Caco-2 (cell line): ENCODE results near the gene AEBP2. TPM values are rescaled to one million over a fixed set of nuclear protein-coding genes. Genes with fewer than 3 reads are reported as not detected.

Source experiments
- BruUV-seq: library from RNA; stranded (reverse); fragments of 400-500 nt; replicated peaks from 2 replicates; lab custom pipeline; 2021; lab: Mats Ljungman, UMichigan
- CTCF ChIA-PET: fragments of 300-600 bp; sonication (Branson Sonifier 250); formaldehyde crosslinking; loops from one replicate; lab custom pipeline; 2022; ENCODE audit warnings: antibody characterized with exemption; lab: Charles Lee
- POLR2A ChIA-PET: fragments of 300-600 bp; sonication (Branson Sonifier 250); formaldehyde crosslinking; loops from one replicate; lab custom pipeline; 2022; ENCODE audit warnings: antibody characterized with exemption; lab: Charles Lee
- DNase-seq, 2 experiments: peaks; one replicate each; pipeline versions ENCODE4 v3.0.0 to v3.0.0-alpha.2; 2020 to 2022
- H3K27me3 ChIP-seq: replicated peaks from 2 replicates; pipeline ENCODE4 v1.6.0; 2011; ENCODE audit warnings: low read length; ENCODE audit not compliant: control insufficient read depth, insufficient read depth
- H3K36me3 ChIP-seq: 2 replicates; pipeline ENCODE4 v1.5.1; 2011; ENCODE audit warnings: low read length; ENCODE audit not compliant: control insufficient read depth, insufficient read depth
- H3K4me1 ChIP-seq: fragments of 250-450 bp; sonication (Bioruptor Pico); 2 replicates; pipeline ENCODE4 v1.5.1; 2020; ENCODE audit warnings: mild to moderate bottlenecking
- H3K4me3 ChIP-seq: 2 replicates; pipeline ENCODE4 v1.5.1; 2011; ENCODE audit warnings: low read depth, mild to moderate bottlenecking, control low read depth, low read length
- H3K9me3 ChIP-seq: fragments of 250-450 bp; sonication (Bioruptor Pico); 2 replicates; pipeline ENCODE4 v1.5.1; 2020; ENCODE audit warnings: mild to moderate bottlenecking, moderate library complexity
- H3K27ac Mint-ChIP-seq: one replicate; pipeline ENCODE4 v1.8.0; 2022; ENCODE audit warnings: mixed read lengths; ENCODE audit not compliant: unreplicated experiment
- H3K27me3 Mint-ChIP-seq: one replicate; pipeline ENCODE4 v1.8.0; 2022; ENCODE audit warnings: mixed read lengths; ENCODE audit not compliant: insufficient read depth, unreplicated experiment
- H3K36me3 Mint-ChIP-seq: one replicate; pipeline ENCODE4 v1.8.0; 2022; ENCODE audit warnings: mild to moderate bottlenecking, mixed read lengths; ENCODE audit not compliant: insufficient read depth, unreplicated experiment
- H3K4me1 Mint-ChIP-seq: one replicate; pipeline ENCODE4 v1.8.0; 2022; ENCODE audit warnings: low read depth, mixed read lengths; ENCODE audit not compliant: unreplicated experiment
- H3K4me3 Mint-ChIP-seq: one replicate; pipeline ENCODE4 v1.8.0; 2022; ENCODE audit warnings: mild to moderate bottlenecking, moderate library complexity, mixed read lengths; ENCODE audit not compliant: unreplicated experiment
- H3K9me3 Mint-ChIP-seq: one replicate; pipeline ENCODE4 v1.8.0; 2022; ENCODE audit warnings: mixed read lengths; ENCODE audit not compliant: unreplicated experiment
- CTCF ChIP-seq, 2 experiments: fragments of 200-600 bp in 1 of 2; IDR thresholded peaks; 1 replicate in 1 of 2; 2 replicates in 1 of 2; pipeline versions ENCODE4 v1.5.1 to v1.8.0; 2011 to 2022; ENCODE audit warnings: antibody characterized with exemption in 1 of 2, control low read depth in 1 of 2, inconsistent platforms in 1 of 2, low read depth in 1 of 2, low read length in 1 of 2, mild to moderate bottlenecking in 1 of 2, moderate library complexity in 1 of 2; ENCODE audit not compliant: insufficient read depth in 1 of 2, severe bottlenecking in 1 of 2, unreplicated experiment in 1 of 2
- intact Hi-C: fragments of 100-400 bp; cut with micrococcal nuclease; formaldehyde crosslinking; loops from one replicate; pipeline ENCODE4 v1.10.0; 2022; ENCODE audit not compliant: unreplicated experiment
- total RNA-seq: library from RNA; stranded (reverse); gene quantifications from 2 replicates; pipeline ENCODE4 v1.2.3, GENCODE V29; 2022

Gene AEBP2
- total RNA-seq, 1 experiment from 2014 or later = 68.0 TPM

GRCh38 chr12:19528750-19529149 lies 89.5 kb downstream of the AEBP2 start:
- no peaks in the 10 kb centered on the region for H3K27me3 ChIP-seq
- no peak for DNase-seq
- no peak overlapping the region for H3K4me3 Mint-ChIP-seq
- no peaks in the 10 kb centered on the region for H3K4me1 ChIP-seq
- peaks cover 16% of the 10 kb centered on the region for H3K36me3 Mint-ChIP-seq
- no peaks in the 10 kb centered on the region for H3K27me3 Mint-ChIP-seq
- H3K9me3 Mint-ChIP-seq = no peaks in the 10 kb centered on the region
- peaks cover 8% of the 10 kb centered on the region for H3K4me1 Mint-ChIP-seq
- no peak for TF ChIP-seq CTCF (IDR thresholded peaks at IDR 0.05; ENCODE audit: insufficient read depth in 1 of 2, low read depth in 1 of 2, low read length in 1 of 2, severe bottlenecking in 1 of 2, unreplicated experiment in 1 of 2)
- ChIA-PET POLR2A (no interaction called here), CTCF (no interaction called here)
- H3K9me3 ChIP-seq = no peaks in the 10 kb centered on the region; the same call in 1 of the 2 replicates
- H3K27ac Mint-ChIP-seq = peak overlapping the region; percentile 3
- no peaks in the 10 kb centered on the region for H3K36me3 ChIP-seq
- intact Hi-C loops = no loop called here
- BruUV-seq = no TSS peak
- no peak overlapping the region for H3K4me3 ChIP-seq

- Histone ChIP-seq H3K27me3 (no peaks in the 10 kb centered on the region), H3K4me3 (no peak overlapping the region), H3K9me3 (no peaks in the 10 kb centered on the region), H3K4me1 (no peaks in the 10 kb centered on the region), H3K36me3 (no peaks in the 10 kb centered on the region)
- H3K36me3 Mint-ChIP-seq = peaks cover 10% of the 10 kb centered on the region
- TSS peak; percentile 5 for BruUV-seq
- ChIA-PET CTCF (no interaction called here), POLR2A (interaction anchor here (1.1 kb wide), 1 partner anchor 90 kb away, joined by 3 read pairs; no protein-coding TSS in a partner anchor)
- peaks cover 8% of the 10 kb centered on the region for H3K4me1 Mint-ChIP-seq
- no peak overlapping the region for H3K27ac Mint-ChIP-seq
- H3K4me3 Mint-ChIP-seq = no peak overlapping the region
- H3K27me3 Mint-ChIP-seq = no peaks in the 10 kb centered on the region
- no peak for DNase-seq
- peaks cover 6% of the 10 kb centered on the region for H3K9me3 Mint-ChIP-seq
- intact Hi-C loops = no loop called here
- no peak for TF ChIP-seq CTCF (IDR thresholded peaks at IDR 0.05; ENCODE audit: insufficient read depth in 1 of 2, low read depth in 1 of 2, low read length in 1 of 2, severe bottlenecking in 1 of 2, unreplicated experiment in 1 of 2)
Observed at GRCh38 chr12:19529951-19530636, 90.8 kb downstream of the AEBP2 start.

GRCh38 chr12:19530637-19531023 lies 91.3 kb downstream of the AEBP2 start:
- DNase-seq = no peak
- Mint-ChIP-seq H3K4me3 (no peak overlapping the region), H3K27me3 (no peaks in the 10 kb centered on the region), H3K36me3 (peaks cover 15% of the 10 kb centered on the region), H3K9me3 (peaks cover 11% of the 10 kb centered on the region), H3K27ac (no peak overlapping the region), H3K4me1 (peaks cover 8% of the 10 kb centered on the region)
- POLR2A ChIA-PET = interaction anchor here (1.1 kb wide), 1 partner anchor 91 kb away, joined by 3 read pairs; no protein-coding TSS in a partner anchor
- no peak for TF ChIP-seq CTCF (IDR thresholded peaks at IDR 0.05; ENCODE audit: insufficient read depth in 1 of 2, low read depth in 1 of 2, low read length in 1 of 2, severe bottlenecking in 1 of 2, unreplicated experiment in 1 of 2)
- Histone ChIP-seq H3K4me3 (no peak overlapping the region), H3K4me1 (no peaks in the 10 kb centered on the region), H3K27me3 (no peaks in the 10 kb centered on the region), H3K9me3 (no peaks in the 10 kb centered on the region), H3K36me3 (no peaks in the 10 kb centered on the region)
- no TSS peak for BruUV-seq
- CTCF ChIA-PET = no interaction called here
- intact Hi-C loops = no loop called here
